Tibial nerve (tissue), 4 donors: ENCODE data around the gene TRIM62. TPM values are rescaled to one million over a fixed set of nuclear protein-coding genes. Genes with fewer than 3 reads are reported as not detected.

ENCODE experiments used
- DNase-seq, 2 donors: peaks; one replicate each; pipeline ENCODE4 v3.0.0-alpha.2; 2019; ENCODE audit warnings: low spot score in 2 of 2
- H3K27ac ChIP-seq, 4 donors: fragments of 200-600 bp; sonication (generic) in 3 of 4; one replicate each; pipeline ENCODE4 v1.5.1; 2017 to 2019; ENCODE audit warnings: mild to moderate bottlenecking in 1 of 4
- H3K27me3 ChIP-seq, 2 donors: fragments of 200-600 bp; sonication (generic) in 1 of 2; one replicate each; pipeline versions ENCODE4 v1.5.1 to v1.6.0; 2017 to 2019
- H3K36me3 ChIP-seq, 3 donors: fragments of 200-600 bp; sonication (generic); one replicate each; pipeline ENCODE4 v1.5.1; 2018 to 2019
- H3K4me1 ChIP-seq, 4 donors: fragments of 200-600 bp; sonication (generic) in 3 of 4; one replicate each; pipeline ENCODE4 v1.5.1; 2017 to 2019
- H3K4me3 ChIP-seq, 4 donors: fragments of 200-600 bp; sonication (generic) in 3 of 4; one replicate each; pipeline ENCODE4 v1.5.1; 2017 to 2019; ENCODE audit warnings: mild to moderate bottlenecking in 1 of 4, moderate library complexity in 1 of 4
- H3K9me3 ChIP-seq, 4 donors: fragments of 200-600 bp; sonication (generic) in 3 of 4; one replicate each; pipeline ENCODE4 v1.5.1; 2017 to 2019
- EP300 ChIP-seq, 2 donors: sonication (generic); formaldehyde crosslinking; IDR thresholded peaks; one replicate each; pipeline ENCODE4 v1.6.1; 2017; ENCODE audit warnings: antibody characterized with exemption in 2 of 2, mild to moderate bottlenecking in 1 of 2
- POLR2A ChIP-seq, 2 donors: fragments of 450-650 bp; IDR thresholded peaks; one replicate each; pipeline ENCODE4 v1.6.1; 2017; ENCODE audit warnings: antibody characterized with exemption in 2 of 2, mild to moderate bottlenecking in 2 of 2, moderate library complexity in 2 of 2
- WGBS, 2 donors: methylation state at CpG; one replicate each; pipeline ENCODE4 v1.1.5; 2018; 5-methylcytosine and 5-hydroxymethylcytosine counted together
- total RNA-seq, 4 donors: library from RNA; depleted of rRNA; stranded (reverse); fragments of >200 nt; gene quantifications; one replicate each; pipeline ENCODE4 v1.1.0, GENCODE V29; 2016
- TF ChIP-seq, protein P1 (sequence below), 5 experiments: fragments of 200-600 bp in 3 of 5; fragments of 450-650 bp in 2 of 5; sonication (generic) in 3 of 5; IDR thresholded peaks; one replicate each; pipeline ENCODE4 v1.5.1; 2016 to 2019; ENCODE audit warnings: antibody characterized with exemption in 5 of 5, mild to moderate bottlenecking in 3 of 5, moderate library complexity in 2 of 5

TRIM62 gene
- total RNA-seq, 4 donors from 2014 or later, result 11.1 to 14.9 (median 12.2) TPM

DNA sequence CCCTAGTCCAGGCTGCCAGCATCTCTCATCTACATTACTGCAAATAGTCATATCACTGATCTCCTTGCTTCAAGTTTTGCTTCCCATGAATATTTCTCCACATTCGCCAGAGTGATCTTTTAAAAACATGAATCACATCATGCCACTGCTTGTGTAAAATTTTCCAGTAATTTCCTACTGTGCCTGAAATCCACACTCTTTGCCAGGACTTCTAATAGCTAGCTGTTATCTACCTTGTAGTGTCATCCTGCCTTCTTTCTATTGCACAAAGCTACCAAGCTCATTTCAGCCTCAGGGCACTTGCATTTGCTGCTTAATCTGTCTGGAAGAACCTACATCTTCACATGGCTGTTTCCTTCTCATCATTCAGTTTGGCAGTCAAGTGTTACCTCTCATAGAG lies 40.5 kb upstream of the TRIM62 start:
- no peak overlapping the region for H3K27ac ChIP-seq
- H3K4me1 ChIP-seq, result peaks cover 0 to 16% (median 0%) of the 10 kb centered on the region in 4 donors
- 75 to 82% methylated on average over 1 of the region's 1 CpG for WGBS, 2 donors
- peaks cover 0 to 18% (median 0%) of the 10 kb centered on the region in 4 donors for H3K9me3 ChIP-seq
- DNase-seq, result no peak
- TF ChIP-seq POLR2A (IDR thresholded peaks at IDR 0.05), result no peak
- TF ChIP-seq EP300 (IDR thresholded peaks at IDR 0.05), result no peak
- TF ChIP-seq, protein P1, sequence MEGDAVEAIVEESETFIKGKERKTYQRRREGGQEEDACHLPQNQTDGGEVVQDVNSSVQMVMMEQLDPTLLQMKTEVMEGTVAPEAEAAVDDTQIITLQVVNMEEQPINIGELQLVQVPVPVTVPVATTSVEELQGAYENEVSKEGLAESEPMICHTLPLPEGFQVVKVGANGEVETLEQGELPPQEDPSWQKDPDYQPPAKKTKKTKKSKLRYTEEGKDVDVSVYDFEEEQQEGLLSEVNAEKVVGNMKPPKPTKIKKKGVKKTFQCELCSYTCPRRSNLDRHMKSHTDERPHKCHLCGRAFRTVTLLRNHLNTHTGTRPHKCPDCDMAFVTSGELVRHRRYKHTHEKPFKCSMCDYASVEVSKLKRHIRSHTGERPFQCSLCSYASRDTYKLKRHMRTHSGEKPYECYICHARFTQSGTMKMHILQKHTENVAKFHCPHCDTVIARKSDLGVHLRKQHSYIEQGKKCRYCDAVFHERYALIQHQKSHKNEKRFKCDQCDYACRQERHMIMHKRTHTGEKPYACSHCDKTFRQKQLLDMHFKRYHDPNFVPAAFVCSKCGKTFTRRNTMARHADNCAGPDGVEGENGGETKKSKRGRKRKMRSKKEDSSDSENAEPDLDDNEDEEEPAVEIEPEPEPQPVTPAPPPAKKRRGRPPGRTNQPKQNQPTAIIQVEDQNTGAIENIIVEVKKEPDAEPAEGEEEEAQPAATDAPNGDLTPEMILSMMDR (IDR thresholded peaks at IDR 0.05), result no peak
- H3K4me3 ChIP-seq, result no peak overlapping the region
- no peaks in the 10 kb centered on the region for H3K36me3 ChIP-seq
- no peaks in the 10 kb centered on the region for H3K27me3 ChIP-seq

GRCh38 chr1:33221385-33221758 lies 39.5 kb upstream of the TRIM62 start:
- TF ChIP-seq EP300 (IDR thresholded peaks at IDR 0.05), result no peak
- TF ChIP-seq, protein P1 (IDR thresholded peaks at IDR 0.05), result no peak
- no peak for TF ChIP-seq POLR2A (IDR thresholded peaks at IDR 0.05)

GRCh38 chr1:33220676-33221384 lies 39.0 kb upstream of the TRIM62 start:
- H3K27me3 ChIP-seq, result no peaks in the 10 kb centered on the region
- TF ChIP-seq, protein P1 (IDR thresholded peaks at IDR 0.05), result no peak
- TF ChIP-seq EP300 (IDR thresholded peaks at IDR 0.05) (peak in 1 of 2 donors; percentile 17), POLR2A (IDR thresholded peaks at IDR 0.05) (no peak)
- H3K9me3 ChIP-seq, result peaks cover 0 to 18% (median 0%) of the 10 kb centered on the region in 4 donors
- no peaks in the 10 kb centered on the region for H3K36me3 ChIP-seq
- peaks cover 0 to 16% (median 0%) of the 10 kb centered on the region in 4 donors for H3K4me1 ChIP-seq
- WGBS, 2 donors, result 47 to 60% methylated on average over 12 of the region's 12 CpGs
- peak; percentile 16 to 20 for DNase-seq
- H3K27ac ChIP-seq, result peak overlapping the region in 2 of 4 donors; percentile 8 to 17
- no peak overlapping the region for H3K4me3 ChIP-seq

More at GRCh38 chr1:33221385-33221758, 39.5 kb upstream of the TRIM62 start:
- H3K9me3 ChIP-seq, result peaks cover 0 to 18% (median 0%) of the 10 kb centered on the region in 4 donors
- peak overlapping the region in 2 of 4 donors; percentile 8 to 22 for H3K27ac ChIP-seq
- H3K4me3 ChIP-seq, result no peak overlapping the region
- DNase-seq, result no peak
- H3K27me3 ChIP-seq, result no peaks in the 10 kb centered on the region
- H3K36me3 ChIP-seq, result no peaks in the 10 kb centered on the region
- 72 to 75% methylated on average over 2 of the region's 2 CpGs for WGBS, 2 donors
- H3K4me1 ChIP-seq, result peaks cover 0 to 16% (median 0%) of the 10 kb centered on the region in 4 donors

- Histone ChIP-seq H3K4me3 (no peak overlapping the region), H3K36me3 (no peaks in the 10 kb centered on the region), H3K27ac (peak overlapping the region in 2 of 4 donors; percentile 8 to 17), H3K4me1 (peaks cover 0 to 16% (median 0%) of the 10 kb centered on the region in 4 donors), H3K9me3 (peaks cover 0 to 18% (median 0%) of the 10 kb centered on the region in 4 donors), H3K27me3 (no peaks in the 10 kb centered on the region)
- DNase-seq, result no peak
- 79 to 84% methylated on average over 7 of the region's 7 CpGs for WGBS, 2 donors
- TF ChIP-seq, protein P1 (IDR thresholded peaks at IDR 0.05), result no peak
- TF ChIP-seq POLR2A (IDR thresholded peaks at IDR 0.05), result no peak
Observed at GRCh38 chr1:33219886-33220661, 38.2 kb upstream of the TRIM62 start.

DNA sequence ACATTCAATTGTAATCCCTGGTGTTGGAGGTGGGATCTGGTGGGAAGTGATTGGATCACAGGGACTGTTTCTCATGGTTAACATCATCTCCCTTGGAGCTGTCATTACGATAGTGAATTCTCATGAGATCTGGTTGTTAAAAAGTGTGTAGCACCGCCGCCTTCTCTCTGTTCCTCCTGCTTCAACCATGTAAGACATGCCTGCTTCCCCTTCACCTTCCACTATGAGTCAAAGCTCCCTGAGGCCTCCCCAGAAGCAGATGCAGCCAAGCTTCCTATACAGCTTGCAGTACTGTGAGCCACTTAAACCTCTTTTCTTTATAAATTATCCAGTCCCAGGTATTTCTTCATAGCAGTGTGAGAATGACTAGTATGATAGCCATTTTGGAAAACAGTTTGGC lies 30.1 kb upstream of the TRIM62 start:
- WGBS, 2 donors, result 96 to 100% methylated on average over 3 of the region's 3 CpGs
- Histone ChIP-seq H3K9me3 (no peaks in the 10 kb centered on the region), H3K4me1 (no peaks in the 10 kb centered on the region), H3K27me3 (no peaks in the 10 kb centered on the region), H3K27ac (no peak overlapping the region), H3K4me3 (no peak overlapping the region), H3K36me3 (no peaks in the 10 kb centered on the region)
- DNase-seq, result no peak
- no peak for TF ChIP-seq EP300 (IDR thresholded peaks at IDR 0.05)
- no peak for TF ChIP-seq POLR2A (IDR thresholded peaks at IDR 0.05)
- TF ChIP-seq, protein P1 (IDR thresholded peaks at IDR 0.05), result no peak
